B cell (primary cell): ENCODE results near the gene STEAP4.

Experiments used
- EZH2 ChIP-seq: IDR thresholded peaks from 2 replicates; pipeline ENCODE4 v1.6.1; 2012; ENCODE audit warnings: borderline replicate concordance, low read depth, mild to moderate bottlenecking, moderate library complexity, low read length; ENCODE audit not compliant: insufficient read depth, poor library complexity, severe bottlenecking
- TF ChIP-seq, protein P1 (sequence below): fragments of 200-600 bp; IDR thresholded peaks from one replicate; pipeline ENCODE4 v1.8.0; 2022; ENCODE audit warnings: antibody characterized with exemption, mild to moderate bottlenecking

DNA sequence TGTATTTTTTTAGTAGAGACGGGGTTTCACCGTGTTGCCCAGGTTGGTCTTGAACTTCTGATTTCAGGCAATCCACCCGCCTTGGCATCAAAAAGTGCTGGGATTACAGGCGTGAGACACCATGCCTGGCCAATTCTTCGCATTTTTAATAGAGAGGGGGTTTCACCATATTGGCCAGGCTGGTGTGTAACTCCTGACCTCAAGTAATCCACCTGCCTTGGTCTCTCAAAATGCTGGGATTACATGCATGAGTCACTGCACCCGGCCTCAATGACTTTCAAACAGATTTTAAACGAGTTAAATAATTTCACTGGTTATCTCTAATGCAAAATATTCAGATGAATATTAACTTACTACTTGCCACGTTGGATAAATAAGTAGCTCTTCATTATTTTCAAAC lies 37.6 kb upstream of the STEAP4 start:
- TF ChIP-seq, protein P1, sequence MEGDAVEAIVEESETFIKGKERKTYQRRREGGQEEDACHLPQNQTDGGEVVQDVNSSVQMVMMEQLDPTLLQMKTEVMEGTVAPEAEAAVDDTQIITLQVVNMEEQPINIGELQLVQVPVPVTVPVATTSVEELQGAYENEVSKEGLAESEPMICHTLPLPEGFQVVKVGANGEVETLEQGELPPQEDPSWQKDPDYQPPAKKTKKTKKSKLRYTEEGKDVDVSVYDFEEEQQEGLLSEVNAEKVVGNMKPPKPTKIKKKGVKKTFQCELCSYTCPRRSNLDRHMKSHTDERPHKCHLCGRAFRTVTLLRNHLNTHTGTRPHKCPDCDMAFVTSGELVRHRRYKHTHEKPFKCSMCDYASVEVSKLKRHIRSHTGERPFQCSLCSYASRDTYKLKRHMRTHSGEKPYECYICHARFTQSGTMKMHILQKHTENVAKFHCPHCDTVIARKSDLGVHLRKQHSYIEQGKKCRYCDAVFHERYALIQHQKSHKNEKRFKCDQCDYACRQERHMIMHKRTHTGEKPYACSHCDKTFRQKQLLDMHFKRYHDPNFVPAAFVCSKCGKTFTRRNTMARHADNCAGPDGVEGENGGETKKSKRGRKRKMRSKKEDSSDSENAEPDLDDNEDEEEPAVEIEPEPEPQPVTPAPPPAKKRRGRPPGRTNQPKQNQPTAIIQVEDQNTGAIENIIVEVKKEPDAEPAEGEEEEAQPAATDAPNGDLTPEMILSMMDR, result no peak
- TF ChIP-seq EZH2, result no peak
